Astrocyte (in vitro differentiated cells and primary cell): ENCODE data around the gene PTPN22.

Source experiments
- CTCF ChIP-seq: IDR thresholded peaks from 2 replicates; pipeline ENCODE4 v1.5.1; 2011; ENCODE audit warnings: low read depth, mild to moderate bottlenecking, inconsistent platforms, low read length, moderate library complexity; ENCODE audit not compliant: insufficient read depth
- EZH2 ChIP-seq: IDR thresholded peaks from 2 replicates; pipeline ENCODE4 v1.6.1; 2012; ENCODE audit warnings: mild to moderate bottlenecking, low read length, inconsistent platforms; ENCODE audit not compliant: insufficient read depth

GRCh38 chr1:113860891-113861290 is 10.6 kb downstream of the PTPN22 start:
- TF ChIP-seq CTCF, result no peak
- TF ChIP-seq EZH2, result no peak
